GM12892 (cell line): Measurements from ENCODE around the gene ANO1.

Experiments used
- DNase-seq: peaks from one replicate; pipeline ENCODE4 v3.0.0; 2011; ENCODE audit not compliant: insufficient read length
- FAIRE-seq: peaks from 2 replicates; lab custom pipeline; 2011; peaks lifted over from hg19 to GRCh38; lab: Jason Lieb, UNC
- POLR2A ChIP-seq: IDR thresholded peaks from 2 replicates; pipeline ENCODE4 v1.6.1; 2011; ENCODE audit warnings: low read depth, low read length, control low read depth
- POLR2AphosphoS5 ChIP-seq: IDR thresholded peaks from 2 replicates; pipeline ENCODE4 v1.6.1; 2011; ENCODE audit warnings: low read depth, low read length, control low read depth
- TAF1 ChIP-seq: IDR thresholded peaks from 2 replicates; pipeline ENCODE4 v1.6.1; 2011; ENCODE audit warnings: low read depth, mild to moderate bottlenecking, control low read depth, low read length, borderline replicate concordance

Gene ANO1

DNA sequence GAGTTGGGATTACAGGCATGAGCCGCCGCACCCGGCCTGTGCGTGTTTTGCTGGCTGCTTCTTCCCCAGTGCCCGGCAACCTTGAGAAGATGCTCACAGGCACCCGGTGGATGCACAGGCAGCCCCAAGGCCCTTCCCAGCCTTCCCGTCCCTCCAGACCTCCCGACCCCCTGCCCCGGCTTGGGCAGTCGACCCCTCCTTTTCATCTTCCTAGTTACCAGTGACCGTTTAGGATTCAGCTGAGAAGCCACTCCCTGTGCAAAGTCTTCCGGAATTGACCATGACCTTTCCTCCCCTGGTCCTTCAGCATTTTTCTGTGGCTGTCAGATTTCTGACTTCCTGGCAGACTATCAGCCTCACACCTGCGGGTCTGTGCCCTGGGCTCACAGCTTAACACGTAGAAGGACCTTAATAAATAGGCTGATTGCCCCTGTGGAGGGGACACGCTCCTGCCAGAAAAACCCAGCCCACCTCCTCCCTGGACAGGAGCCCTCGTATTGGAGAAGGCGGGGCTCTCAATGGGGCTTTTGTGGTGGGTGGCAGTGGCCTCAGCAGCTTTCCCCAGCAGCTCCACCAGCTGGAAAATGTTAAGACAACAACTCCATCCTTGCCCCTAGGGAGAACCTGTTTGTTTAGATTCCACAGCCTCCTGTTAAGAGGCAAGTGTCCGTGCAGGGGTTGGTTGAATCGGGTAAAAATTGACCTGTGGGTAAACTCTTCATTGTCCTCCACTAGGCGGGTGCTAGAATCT lies 10.4 kb upstream of the ANO1 start:
- DNase-seq = no peak
- TF ChIP-seq POLR2AphosphoS5 (no peak), POLR2A (no peak), TAF1 (no peak)
- no peak for FAIRE-seq

DNA sequence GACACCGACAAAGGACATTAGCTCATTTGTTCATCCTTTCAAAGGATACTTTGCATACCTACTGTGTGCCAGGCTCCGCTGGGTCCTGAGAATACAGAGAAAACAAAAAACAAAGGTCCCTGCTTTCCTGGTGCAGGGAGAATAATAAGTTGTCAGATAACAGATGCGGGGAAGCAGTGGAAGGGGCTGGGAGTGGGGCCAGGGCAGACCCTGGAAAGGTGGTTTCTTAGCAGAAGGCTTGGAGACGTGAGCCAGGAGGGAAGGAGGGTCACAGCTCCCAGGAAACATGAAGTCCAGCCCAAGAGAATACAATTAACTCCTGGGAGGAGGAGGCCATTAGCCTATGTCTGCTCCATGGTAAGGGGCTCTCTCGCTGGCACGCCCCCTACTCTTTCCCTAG lies 9.8 kb upstream of the ANO1 start:
- FAIRE-seq (no peak), DNase-seq (no peak)
- no peak for TF ChIP-seq POLR2A

DNA sequence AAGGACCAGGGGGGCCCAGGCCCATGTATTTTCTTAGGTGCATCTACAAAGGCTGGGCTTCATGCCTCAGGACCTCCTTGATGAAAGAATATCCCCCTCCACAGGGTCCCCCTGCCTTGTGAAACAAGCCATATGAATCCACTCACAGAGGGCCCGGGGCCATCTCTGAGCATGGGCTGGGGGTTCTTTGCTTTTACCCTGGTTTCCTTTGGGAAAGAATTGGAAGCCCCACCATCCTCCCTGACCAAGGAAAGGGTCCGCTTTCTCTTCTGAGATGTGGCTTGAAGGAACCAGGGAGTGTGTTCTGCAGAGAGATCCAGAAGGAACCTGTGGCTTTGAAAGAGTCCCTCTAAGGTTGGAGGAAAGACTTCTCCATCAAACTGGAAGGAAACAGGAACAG lies 9.2 kb upstream of the ANO1 start:
- TF ChIP-seq POLR2A (no peak), TAF1 (no peak), POLR2AphosphoS5 (no peak)
- DNase-seq (no peak), FAIRE-seq (no peak)

DNA sequence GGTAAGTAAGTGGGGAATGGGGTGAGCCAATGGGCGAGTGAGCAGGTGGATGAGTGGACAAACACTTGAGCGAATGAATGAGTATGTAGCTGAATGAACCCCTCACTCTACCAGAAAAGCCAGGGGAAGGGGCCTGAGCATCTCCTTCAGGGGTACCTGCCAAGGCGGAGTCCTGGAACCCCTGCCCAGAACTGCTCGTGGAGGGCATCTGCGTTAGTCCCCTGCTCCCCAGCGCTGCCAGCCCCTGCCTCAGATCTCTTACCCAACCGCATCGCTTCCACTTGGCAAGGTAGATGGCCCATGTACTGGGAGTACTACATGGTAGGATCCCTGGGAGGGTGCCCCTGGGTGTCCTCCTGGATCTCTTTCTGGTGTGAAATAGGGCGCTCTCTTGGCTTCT lies 7.4 kb upstream of the ANO1 start:
- TF ChIP-seq TAF1 (no peak), POLR2A (no peak), POLR2AphosphoS5 (no peak)
- DNase-seq (no peak), FAIRE-seq (no peak)

DNA sequence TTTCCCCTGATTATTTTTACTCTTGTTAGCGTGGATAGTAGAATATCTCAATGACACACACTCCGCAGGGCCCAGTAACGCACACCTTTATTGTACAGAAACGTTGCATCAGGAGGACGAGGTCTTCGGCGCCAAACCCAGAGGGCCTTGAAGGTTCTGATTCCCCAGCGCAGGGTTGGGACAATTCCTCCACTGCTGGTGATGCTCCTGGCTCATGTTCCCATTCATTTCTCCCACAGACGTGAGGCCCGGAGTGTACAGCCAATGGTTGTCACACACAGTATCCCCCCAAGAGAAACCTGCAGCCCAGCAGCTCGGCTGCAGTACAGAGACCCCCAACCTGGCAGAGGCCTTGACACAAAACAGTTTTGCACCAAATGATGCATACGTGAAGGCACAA lies 6.1 kb upstream of the ANO1 start:
- TF ChIP-seq POLR2A = no peak
- TF ChIP-seq POLR2AphosphoS5 = no peak
- TF ChIP-seq TAF1 = no peak
- no peak for FAIRE-seq

DNA sequence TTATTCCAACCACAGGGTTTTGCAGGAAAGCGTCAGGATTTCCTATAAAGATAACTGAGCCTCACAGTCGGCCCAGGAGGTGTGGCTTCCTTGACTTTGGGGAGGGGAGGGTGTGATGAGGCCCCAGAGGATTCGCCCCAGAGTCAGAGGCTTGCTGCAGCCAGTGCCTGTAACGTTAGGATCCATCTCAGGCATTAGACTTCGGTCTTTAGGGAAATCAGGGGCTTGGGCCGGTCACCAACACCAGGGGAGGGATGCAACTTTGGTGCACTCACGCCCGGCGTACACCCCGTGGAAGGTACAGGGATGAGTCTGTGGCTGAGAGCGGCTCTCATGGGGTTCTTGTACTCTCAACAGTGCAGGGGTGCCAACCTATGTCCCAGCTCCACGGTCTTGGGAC lies 5.7 kb upstream of the ANO1 start:
- TF ChIP-seq POLR2AphosphoS5 (no peak), TAF1 (no peak), POLR2A (no peak)
- DNase-seq = no peak
- no peak for FAIRE-seq

More for the DNA sequence above, 6.1 kb upstream of the ANO1 start:
- no peak for DNase-seq

DNA sequence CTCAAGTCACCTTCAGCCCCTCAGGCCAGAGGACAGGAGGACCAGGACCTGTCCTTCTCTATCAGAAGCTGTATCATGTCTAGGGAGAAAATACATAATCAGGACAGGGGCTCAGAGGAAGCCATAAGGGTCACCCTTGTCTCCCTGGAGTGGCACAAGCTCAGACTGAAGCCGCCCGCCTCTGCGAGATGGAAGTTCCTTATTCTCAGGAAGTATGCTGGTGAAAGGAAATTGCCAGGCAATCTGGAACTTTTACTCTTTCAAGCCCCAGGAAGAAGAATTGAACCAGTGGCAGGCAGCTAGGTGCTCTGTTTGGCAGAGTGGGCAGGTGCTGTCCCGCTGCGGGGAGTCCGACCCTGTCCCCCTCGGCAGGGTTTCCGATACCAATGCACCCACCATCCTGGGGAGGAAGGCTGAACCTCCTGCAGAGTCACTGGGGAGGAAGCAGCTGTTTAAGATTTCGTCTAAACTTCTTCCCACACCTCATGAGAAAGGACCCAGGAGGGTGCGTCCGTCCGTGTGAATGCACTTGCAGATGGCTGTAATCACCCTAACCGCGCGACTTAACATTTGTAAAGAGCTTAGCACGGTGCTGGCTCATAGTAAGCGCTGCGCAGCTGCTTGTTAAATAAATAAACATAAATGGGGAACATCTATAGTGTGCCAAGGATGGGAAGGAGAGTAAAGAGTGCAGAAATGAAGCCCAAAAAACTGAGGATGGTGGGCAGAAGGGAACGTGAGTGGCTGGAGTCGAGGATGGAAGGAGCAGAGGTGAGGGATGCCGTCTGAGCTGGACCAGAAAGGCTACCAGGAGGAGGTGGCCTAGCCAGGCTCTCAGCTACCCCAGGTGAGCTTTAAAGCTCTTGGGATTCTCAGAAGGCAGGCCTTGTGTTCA lies 5.0 kb upstream of the ANO1 start:
- DNase-seq (no peak), FAIRE-seq (no peak)

DNA sequence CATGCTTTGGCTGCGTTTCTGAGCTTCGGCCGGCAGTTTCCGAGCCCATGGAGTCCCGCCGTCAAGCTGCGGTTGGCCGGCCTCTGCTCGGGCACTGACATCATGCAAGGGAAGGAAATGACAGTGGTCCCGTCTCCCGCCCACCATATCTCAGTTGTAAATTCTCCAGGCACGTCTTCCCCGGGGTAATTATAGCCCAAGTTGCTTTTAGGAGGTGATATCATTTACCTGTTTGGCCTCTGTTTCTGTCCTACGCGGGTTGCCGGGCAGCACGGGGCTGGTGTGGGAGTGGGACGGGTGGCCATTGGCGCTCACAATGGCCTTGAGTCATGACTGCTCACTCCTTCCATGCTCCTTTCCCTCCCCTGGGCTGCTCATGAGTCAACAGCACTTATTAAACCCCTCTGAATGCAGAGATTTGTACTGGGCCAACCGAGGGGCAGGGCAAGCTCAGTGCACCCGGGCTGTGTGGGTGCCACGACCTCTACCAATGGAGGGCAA lies 4.2 kb upstream of the ANO1 start:
- FAIRE-seq (peak; percentile 46), DNase-seq (no peak)
- TF ChIP-seq POLR2AphosphoS5 (no peak), TAF1 (no peak), POLR2A (no peak)

More for the DNA sequence above, 5.0 kb upstream of the ANO1 start:
- no peak for TF ChIP-seq TAF1
- TF ChIP-seq POLR2A = no peak
- no peak for TF ChIP-seq POLR2AphosphoS5

DNA sequence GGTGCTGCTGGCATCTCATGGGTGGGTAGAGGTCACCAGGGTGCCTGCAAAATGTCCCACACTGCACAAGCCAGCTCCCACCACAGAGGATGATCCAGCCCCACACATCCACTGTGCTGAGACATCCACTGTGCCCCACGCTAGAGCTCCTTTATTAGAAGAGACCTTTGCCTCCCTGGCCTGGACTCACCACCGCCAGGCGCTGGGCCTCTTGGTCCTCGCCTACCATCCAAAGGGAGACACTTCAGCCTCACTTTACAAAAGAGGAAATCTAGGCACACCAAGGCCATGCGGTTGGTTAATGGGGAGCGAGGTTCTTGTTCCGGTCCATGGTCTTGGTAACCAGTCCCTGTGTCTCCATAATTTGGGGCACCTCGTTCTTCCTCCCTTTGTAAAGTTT lies 3.4 kb upstream of the ANO1 start:
- TF ChIP-seq TAF1 = no peak
- no peak for TF ChIP-seq POLR2A
- no peak for TF ChIP-seq POLR2AphosphoS5
- FAIRE-seq (no peak), DNase-seq (no peak)

DNA sequence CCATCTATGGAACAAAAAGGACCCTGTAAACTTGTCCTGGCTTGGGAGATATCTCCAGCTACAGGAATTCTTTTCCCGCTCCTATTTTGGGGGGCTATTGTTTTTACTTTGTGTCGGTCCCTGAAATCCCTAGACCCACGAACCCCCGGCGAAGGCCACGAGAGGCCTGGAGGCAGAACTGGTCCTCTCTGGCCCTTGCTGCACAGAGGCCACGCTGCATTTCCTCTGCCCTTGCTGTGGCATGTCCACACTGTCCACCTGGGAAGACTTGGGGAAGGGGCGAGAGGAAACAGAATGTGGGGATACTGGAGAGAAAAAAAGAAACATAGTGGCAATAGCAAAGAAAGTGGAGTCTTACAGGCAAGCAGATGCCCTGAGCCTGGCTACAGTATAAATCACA lies 2.3 kb upstream of the ANO1 start:
- no peak for FAIRE-seq
- TF ChIP-seq POLR2A (no peak), TAF1 (no peak), POLR2AphosphoS5 (no peak)
- DNase-seq = no peak

DNA sequence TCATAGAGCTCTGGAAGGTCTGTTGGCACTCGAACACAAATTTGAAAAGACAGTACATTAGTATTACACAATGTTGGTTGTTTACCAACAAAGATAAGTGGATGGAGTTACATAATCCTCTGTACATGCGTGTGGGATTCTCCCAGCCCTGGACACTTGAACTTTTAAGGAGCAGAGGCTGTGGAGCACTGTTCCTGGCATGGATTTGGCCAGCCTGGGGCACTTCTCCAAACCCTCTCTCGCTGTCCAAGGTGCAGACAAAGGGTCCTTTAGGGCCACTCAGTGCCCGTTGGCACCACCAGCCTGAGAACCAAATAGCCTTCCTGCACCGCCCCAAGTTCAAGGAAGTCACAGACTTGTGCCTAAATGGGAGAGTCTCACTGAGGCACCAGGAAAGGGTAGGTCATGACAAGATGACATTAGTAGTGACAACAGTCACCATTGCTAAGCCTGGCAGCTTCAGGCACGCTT lies 1.6 kb upstream of the ANO1 start:
- no peak for DNase-seq
- no peak for TF ChIP-seq TAF1
- TF ChIP-seq POLR2A = no peak
- TF ChIP-seq POLR2AphosphoS5 = no peak
- FAIRE-seq = no peak
